Ishikawa (cell line): Measurements from ENCODE around the gene GRID2IP.

Source experiments
- CEBPB ChIP-seq: IDR thresholded peaks from 2 replicates; pipeline ENCODE4 v1.6.1; 2012
- CREB1 ChIP-seq: IDR thresholded peaks from 2 replicates; pipeline ENCODE4 v1.6.1; 2012; ENCODE audit warnings: low read depth
- EGR1 ChIP-seq: IDR thresholded peaks from 2 replicates; pipeline ENCODE4 v1.6.1; 2012
- EP300 ChIP-seq: IDR thresholded peaks from 2 replicates; pipeline ENCODE4 v1.6.1; 2012; ENCODE audit warnings: borderline replicate concordance
- FOXM1 ChIP-seq: IDR thresholded peaks from 2 replicates; pipeline ENCODE4 v1.6.1; 2012; ENCODE audit warnings: low read depth, borderline replicate concordance
- MAX ChIP-seq: IDR thresholded peaks from 2 replicates; pipeline ENCODE4 v1.6.1; 2012
- NFIC ChIP-seq: IDR thresholded peaks from 2 replicates; pipeline ENCODE4 v1.6.1; 2012
- RAD21 ChIP-seq: IDR thresholded peaks from 2 replicates; pipeline ENCODE4 v1.6.1; 2012; ENCODE audit warnings: low read depth
- REST ChIP-seq: IDR thresholded peaks from 2 replicates; pipeline ENCODE4 v1.6.1; 2012; ENCODE audit warnings: low read depth, mild to moderate bottlenecking
- TAF1 ChIP-seq: IDR thresholded peaks from 2 replicates; pipeline ENCODE4 v1.6.1; 2012; ENCODE audit warnings: low read depth, mild to moderate bottlenecking
- TCF12 ChIP-seq: IDR thresholded peaks from 2 replicates; pipeline ENCODE4 v1.6.1; 2012; ENCODE audit warnings: low read depth
- TEAD4 ChIP-seq: IDR thresholded peaks from 2 replicates; pipeline ENCODE4 v1.6.1; 2012
- USF1 ChIP-seq: IDR thresholded peaks from 2 replicates; pipeline ENCODE4 v1.6.1; 2012
- YY1 ChIP-seq: IDR thresholded peaks from 2 replicates; pipeline ENCODE4 v1.6.1; 2012; ENCODE audit warnings: low read depth
- ZBTB7A ChIP-seq: IDR thresholded peaks from 2 replicates; pipeline ENCODE4 v1.6.1; 2012; ENCODE audit warnings: low read depth

The GRID2IP gene

GRCh38 chr7:6513541-6513940, 37.7 kb downstream of the GRID2IP start:
- TF ChIP-seq RAD21 (no peak), USF1 (no peak), MAX (no peak), CREB1 (no peak), YY1 (no peak), REST (no peak), EGR1 (no peak), ZBTB7A (no peak), CEBPB (no peak), TAF1 (no peak), FOXM1 (no peak), EP300 (no peak), TCF12 (no peak), NFIC (no peak), TEAD4 (no peak)

- TF ChIP-seq TCF12 (no peak), NFIC (no peak), RAD21 (no peak), TEAD4 (no peak), EGR1 (no peak), ZBTB7A (no peak), FOXM1 (no peak), REST (no peak), YY1 (no peak), USF1 (no peak), EP300 (no peak), CREB1 (no peak), TAF1 (no peak), CEBPB (no peak), MAX (no peak)
These were observed 38.4 kb downstream of the GRID2IP start for GRCh38 chr7:6512892-6513291.

- no peak for TF ChIP-seq EGR1
- TF ChIP-seq MAX, result no peak
- no peak for TF ChIP-seq EP300
- TF ChIP-seq FOXM1, result no peak
- no peak for TF ChIP-seq CEBPB
- TF ChIP-seq USF1, result no peak
- TF ChIP-seq NFIC, result no peak
- TF ChIP-seq ZBTB7A, result no peak
- TF ChIP-seq TEAD4, result no peak
- no peak for TF ChIP-seq REST
- no peak for TF ChIP-seq TAF1
- no peak for TF ChIP-seq YY1
- no peak for TF ChIP-seq TCF12
- TF ChIP-seq RAD21, result no peak
- no peak for TF ChIP-seq CREB1
These were observed 40.7 kb downstream of the GRID2IP start for GRCh38 chr7:6510476-6511133.
